HG03280 (cell line): ENCODE data around the gene PALLD.
A peak's percentile ranks its signal among the peaks of the same experiment; 100 is the strongest.
"Not testable (repeated sequence)": the region's sequence is repeated elsewhere in the genome, so short reads cannot be mapped to it uniquely, and the experiment has no call there.

ENCODE experiments used
- ATAC-seq: cut with Tn5 transposase; IDR thresholded peaks from one replicate; pipeline ENCODE4 v1.9.1; 2021; ENCODE audit warnings: mild to moderate bottlenecking, moderate library complexity; ENCODE audit not compliant: unreplicated experiment

Gene PALLD

DNA sequence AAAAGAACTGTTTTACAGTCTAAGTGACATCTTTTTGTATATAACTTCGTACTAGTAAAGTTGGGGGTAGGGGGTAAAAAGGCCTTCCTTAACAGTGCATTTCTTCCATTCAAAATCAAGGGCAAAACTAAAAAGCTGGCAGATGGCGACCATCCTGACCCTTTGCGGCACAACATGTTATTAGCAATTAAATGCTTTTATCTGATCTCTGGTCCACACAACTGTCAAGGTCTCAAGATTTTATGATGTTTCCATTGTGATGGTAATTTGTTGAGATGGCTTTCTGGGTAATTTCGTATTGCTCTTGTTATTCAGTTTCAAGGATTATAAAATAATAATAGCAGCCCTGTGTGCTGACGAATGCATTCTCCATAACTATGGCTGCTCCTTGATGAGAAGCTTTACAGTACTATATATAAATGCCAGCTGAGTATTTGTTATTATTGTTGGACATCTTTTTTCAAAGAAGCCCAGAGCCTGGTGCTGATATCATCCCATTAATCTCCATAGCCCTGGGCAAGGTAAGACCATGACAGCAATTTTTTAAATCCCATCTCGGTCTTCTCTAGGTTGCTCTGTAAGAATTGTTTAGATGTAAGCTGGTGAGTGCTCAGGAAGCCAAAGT, 423.7 kb downstream of the PALLD start:
- ATAC-seq: no peak

DNA sequence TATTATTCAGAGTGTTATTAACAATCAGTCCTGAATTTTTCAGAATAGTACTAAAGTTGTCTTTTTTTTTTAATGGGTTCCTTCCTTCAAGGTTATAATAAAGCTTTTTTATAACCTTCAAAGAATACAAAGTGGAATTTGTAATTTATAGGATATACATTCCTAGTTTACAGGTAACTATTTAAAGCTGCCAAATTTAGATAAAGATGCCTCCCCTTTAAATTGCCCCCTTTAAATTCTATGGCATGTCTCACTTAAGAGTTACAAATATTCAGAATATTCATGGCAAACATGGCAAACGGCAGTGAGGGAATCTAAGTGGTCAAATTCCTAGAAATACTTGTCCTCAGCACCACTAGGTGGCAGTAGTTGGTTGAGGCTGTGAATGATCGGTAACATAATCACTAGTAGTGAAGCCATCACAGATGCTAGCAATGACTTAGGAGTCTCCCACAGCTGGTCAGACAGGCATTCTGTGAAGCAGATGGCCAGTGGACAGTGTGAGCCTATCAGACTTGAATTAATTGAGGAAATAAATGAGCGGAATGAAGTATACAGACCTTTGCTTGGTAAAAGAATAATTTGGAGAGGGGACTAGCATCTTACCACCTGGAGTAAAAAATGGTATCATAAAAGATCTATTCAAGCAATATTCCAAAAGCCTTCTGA, 426.8 kb downstream of the PALLD start:
- ATAC-seq: peak; percentile 74

DNA sequence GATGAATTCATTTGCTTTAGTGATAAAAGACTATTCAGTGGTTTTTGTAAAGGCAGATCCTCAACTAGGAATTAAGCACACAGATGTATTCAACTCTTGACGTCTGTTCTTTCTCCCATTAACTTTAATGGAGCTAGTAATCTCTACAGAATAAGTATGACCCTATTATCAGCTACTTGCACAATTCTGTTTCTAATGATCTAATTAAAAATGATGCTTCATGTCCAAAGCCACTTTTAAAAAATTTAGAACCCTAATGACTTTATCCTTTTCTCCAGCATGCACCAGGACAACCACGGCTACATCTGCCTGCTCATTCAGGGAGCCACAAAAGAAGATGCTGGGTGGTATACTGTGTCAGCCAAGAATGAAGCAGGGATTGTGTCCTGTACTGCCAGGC, 427.8 kb downstream of the PALLD start:
- ATAC-seq: no peak

DNA sequence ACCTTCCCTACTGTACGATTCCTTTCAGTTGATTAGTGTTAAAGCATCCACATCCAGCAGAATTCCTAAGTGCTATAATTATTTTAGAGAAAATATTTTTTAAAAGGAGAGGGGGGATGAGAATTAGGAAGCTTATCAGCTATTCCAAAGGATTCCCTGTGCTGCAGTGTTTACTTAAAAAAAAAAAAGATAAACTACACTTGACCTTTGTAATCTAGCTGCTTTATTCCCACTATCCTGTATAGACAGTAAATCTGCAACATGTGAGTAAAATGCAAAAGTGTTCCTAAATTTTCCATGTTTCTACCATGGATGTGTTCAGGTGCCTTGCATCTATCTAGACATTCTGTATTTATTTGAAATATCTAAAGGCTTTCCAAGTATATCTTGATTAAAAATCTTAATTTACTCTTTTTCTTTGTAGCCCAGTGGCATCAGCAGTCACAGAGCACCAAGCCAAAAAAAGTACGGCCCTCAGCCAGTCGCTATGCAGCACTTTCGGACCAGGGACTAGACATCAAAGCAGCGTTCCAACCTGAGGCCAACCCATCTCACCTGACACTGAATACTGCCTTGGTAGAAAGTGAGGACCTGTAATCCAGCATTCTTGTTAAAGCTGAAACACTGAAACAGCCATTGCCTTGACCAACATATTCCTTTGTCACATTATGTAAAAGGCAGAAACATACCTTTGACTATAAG, 429.1 kb downstream of the PALLD start:
- ATAC-seq: no peak

DNA sequence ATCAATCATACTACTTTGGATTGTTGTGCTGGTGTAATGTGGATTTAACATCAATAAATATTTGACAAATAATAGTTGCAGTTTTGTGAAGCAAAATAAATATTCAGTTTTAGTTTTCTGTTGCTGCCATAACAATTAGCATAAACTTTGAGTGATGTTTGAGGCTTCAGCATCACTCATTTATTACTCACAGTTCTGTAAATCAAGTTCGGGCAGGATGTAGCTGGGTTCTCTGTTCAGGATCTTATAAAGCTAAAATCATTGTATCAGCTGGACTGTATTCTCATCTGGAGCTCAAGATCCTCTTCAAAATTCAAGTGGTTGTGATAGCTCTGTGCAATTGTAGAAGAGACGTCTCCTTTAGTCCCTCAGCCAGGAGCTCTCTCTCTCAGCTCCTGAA, 431.5 kb downstream of the PALLD start:
- no peak for ATAC-seq

DNA sequence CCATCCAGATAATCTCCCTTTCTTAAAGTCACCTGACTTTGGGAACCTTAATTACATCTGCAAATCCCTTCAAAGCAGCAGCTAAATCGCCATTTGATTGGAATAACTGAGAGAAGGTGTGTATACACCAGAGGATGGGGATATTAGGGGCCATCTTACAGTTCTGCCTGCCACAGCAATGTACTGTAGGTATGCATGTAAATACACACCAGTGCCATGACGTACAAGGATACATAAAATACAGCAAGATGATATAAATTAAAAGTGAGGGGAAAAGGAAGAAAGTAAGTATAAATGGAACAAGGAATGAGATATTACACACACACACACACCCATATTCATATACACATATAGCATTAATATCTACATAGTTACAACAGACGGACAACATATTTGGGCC, 432.0 kb downstream of the PALLD start:
- ATAC-seq: no peak

DNA sequence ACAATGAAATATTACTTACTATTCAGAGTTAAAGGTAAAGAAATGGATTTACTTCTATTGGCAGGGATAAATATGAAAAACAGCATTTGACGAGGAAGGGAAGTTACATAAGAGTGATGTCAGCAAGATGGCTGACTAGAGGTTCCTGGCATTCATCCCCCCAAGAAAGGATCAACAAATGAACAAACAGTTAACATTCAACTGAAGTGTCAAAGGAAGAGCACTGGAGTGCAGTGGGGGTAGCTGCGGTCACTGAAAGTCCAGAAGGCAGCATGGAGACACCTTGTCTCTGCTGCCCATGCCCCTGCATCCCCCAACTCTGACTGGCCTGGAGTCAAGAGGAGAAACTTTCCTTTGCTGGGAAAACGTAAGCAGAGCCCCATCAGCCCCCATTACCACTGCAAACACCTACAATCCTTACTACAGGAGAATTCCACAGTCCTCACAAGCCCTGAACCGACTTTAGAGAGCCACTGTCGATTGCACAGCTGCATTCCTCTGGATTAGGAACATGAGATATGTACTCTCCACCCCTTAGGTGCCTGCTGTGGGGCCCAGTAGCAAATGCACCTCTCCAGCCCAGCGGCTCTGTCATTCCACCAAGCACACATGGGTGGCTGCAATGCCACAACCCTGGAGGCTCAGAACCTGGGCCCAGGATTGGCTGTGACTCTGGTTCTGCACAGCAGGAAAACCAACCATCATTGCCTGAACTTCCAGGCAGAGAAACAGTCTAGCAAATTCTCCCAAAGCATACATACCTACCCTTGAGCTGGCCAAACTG, 433.8 kb downstream of the PALLD start:
- ATAC-seq: no peak

DNA sequence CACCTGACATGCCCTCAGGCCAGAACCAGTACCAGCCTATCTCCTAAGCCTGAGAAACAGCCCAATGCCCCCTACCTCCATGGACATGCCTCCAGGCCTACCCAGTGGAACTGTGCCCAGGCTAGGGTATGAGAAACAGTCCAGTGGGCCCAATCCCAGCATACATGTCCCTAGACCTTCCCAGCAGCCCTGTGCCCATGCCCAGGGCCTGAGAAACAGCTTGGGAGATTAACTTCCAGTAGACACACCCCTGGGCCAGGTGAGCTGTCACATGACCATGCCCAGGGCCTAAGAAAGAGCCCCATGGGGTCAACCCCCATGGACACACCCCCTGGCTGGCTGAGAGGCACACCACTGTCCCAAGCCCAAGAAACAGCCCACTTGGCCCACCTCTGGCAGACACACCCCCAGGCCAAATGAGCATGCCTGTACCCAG, 434.4 kb downstream of the PALLD start:
- no peak for ATAC-seq

DNA sequence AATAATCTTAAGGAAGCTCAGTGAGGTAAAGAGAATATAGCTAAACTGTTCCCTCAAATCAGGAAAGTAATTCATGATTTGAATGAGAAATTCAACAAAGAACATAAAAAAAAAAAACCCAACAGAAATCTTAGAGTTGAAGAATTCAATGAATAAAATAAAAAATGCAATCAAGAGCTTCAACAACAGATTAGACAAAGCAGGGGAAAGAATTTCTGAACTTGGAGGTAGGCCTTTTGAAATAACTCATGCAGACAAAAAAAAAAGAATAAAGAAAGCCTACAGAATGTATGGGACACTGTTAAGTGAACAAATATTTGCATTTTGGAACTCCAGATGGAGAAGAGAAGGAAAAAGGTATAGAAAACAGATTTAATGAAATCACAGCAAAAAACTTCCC, 435.3 kb downstream of the PALLD start:
- no peak for ATAC-seq

DNA sequence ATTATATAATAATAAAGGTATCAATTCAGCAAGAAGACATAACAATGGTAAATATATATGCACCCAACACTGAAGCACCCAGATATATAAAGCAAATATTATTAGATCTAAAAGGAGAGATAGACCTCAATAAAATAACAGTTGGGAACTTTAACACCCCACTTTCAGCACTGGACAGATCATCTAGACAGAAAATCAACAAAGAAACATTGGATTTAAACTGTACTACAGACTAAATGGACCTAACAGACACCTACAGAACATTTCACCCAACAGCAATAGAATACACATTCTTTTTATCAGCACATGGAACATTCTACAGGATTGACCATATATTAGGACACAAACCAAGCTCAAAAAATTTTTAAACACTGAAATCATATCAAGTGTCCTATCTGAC, 436.6 kb downstream of the PALLD start:
- ATAC-seq: no peak

DNA sequence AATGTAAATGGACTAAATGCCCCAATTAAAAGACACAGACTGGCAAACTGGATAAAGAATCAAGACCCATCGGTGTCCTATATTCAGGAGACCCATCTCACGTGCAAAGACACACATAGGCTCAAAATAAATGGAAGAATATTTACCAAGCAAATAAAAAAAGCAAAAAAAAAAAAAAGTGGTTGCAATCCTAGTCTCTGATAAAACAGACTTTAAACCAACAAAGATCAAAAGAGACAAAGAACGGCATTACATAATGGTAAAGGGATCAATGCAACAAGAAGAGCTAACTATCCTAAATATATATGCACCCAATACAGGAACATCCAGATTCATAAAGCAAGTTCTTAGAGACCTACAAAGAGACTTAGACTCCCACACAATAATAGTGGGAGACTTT, 440.6 kb downstream of the PALLD start:
- not testable (repeated sequence) for ATAC-seq

DNA sequence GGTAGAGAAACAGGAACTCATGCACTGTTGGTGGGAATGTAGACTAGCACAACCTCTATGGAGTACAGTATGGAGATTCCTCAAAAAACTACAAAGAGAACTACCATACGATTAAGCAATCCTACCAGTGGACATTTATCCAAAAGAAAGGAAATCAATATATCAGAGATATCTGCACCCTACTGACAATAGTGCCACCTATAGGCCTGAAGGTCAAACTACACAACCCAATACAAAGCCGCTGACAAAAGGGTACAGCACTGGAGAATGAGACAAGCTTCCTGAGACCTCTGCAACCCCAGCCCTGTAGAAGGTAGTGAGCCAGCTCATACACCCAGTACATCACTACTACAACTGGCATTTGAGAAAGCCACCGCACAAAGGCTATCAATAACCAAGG, 446.1 kb downstream of the PALLD start:
- ATAC-seq: no peak

DNA sequence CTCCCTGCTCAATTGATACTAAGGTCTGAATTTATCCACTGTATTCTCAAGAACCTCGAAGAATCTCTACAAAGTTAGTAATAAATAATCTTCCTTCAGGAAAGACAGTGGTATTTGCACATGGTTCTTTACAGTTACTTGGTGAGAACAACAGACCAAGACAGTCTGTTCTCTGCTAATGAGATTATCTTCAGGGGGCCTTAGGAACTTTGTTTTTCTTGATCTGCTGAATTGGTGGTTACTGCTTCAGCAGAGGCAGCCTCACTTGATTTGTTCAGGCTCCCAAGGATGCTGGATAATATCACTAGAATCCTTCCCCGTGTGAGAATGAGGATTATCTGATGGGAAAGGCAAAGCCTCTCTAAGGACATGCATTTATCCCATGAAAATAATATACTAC, 448.4 kb downstream of the PALLD start:
- ATAC-seq: no peak

DNA sequence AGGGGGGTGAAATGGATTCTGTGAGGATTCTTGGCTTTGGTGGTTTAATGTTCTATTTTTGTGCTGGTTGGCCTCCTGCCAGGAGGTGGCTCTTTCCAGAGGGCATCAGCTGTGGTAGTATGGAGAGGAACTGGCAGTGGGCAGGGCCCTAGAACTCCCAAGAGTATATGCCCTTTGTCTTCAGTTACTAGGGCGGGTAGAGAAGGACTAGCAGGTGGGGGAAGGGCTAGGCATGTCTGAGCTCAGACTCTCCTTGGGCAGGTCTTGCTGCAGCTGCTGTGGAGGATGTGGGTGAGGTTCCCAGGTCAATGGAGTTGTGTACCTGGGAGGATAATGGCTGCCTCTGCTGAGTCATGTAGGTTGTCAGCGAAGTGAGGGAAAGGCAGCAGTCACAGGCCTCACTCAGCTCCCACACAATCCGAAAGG, 456.0 kb downstream of the PALLD start:
- not testable (repeated sequence) for ATAC-seq

DNA sequence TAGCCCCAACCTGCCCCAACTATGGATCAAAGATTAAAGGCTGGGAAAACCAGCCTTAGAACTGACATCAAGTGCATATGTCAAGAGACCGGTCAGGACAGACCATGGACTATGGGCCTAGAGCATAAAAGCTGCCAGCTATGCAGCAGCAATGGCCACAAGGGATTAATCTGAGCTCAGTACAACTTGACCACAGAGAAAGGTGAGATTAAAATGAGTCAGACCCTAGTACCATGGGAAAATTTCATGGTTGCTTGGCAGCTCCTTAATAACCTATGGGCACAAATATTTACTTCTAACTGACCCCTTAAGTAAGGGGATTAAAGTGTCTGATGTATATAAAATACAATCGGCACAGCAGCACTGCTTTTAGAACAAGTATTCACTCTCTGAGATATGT, 458.8 kb downstream of the PALLD start:
- ATAC-seq: no peak

DNA sequence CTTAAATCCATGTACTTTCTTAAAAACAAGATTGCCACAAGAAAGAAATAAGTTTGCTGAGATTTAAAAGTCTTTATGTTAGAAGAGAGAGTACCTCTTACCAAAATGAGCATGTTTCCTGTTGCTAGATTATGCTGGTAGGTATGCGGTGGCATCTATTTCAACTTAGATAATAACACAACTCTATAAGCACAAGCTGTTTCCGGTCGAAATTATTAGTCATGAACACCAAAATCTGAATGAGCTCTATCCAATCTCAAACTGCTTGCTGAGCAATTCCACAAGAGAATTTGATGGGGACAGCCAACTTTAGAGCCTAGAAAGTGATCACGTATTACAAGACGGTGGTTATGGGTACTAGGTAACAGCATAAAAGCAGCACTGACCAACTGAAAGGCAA, 463.9 kb downstream of the PALLD start:
- ATAC-seq: no peak

DNA sequence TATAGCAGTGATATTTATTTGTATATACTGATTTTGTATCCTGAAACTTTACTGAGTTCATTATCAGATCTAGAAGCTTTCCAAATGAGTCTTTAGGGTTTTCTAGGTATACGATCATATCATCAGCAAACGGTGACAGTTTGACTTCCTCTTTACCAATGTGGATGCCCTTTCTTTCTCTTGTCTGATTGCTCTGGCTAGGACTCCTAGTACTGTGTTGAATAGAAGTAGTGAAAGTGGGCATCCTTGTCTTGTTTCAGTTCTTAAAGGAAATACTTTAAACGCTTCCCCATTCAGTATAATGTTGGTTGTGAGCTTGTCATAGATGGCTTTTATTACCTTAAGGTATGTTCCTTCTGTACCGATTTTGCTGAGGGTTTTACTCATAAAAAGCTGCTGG, 475.7 kb downstream of the PALLD start:
- ATAC-seq: no peak
